Thoracic aorta (tissue), 2 donors: ENCODE measurements around the gene FCRL6. TPM values are rescaled to one million over a fixed set of nuclear protein-coding genes. Genes with fewer than 3 reads are reported as not detected.

Source experiments
- ATAC-seq: fragments of 150-250 bp; one replicate; pipeline ENCODE4 v1.8.0; 2017; ENCODE audit warnings: low read depth; ENCODE audit not compliant: insufficient number of reproducible peaks, low FRiP score
- DNase-seq: peaks from one replicate; pipeline ENCODE4 v3.0.0-alpha.2; 2020; ENCODE audit warnings: low spot score
- H3K27ac ChIP-seq, 2 donors: fragments of 200-600 bp; sonication (generic); 1 replicate in 1 of 2; 2 replicates in 1 of 2; pipeline ENCODE4 v1.5.1; 2016; ENCODE audit warnings: mild to moderate bottlenecking in 2 of 2, moderate library complexity in 2 of 2
- H3K27me3 ChIP-seq: fragments of 200-600 bp; sonication (generic); replicated peaks from 2 replicates; pipeline ENCODE4 v1.6.0; 2016; ENCODE audit warnings: mild to moderate bottlenecking; ENCODE audit not compliant: insufficient read depth
- H3K36me3 ChIP-seq: fragments of 200-600 bp; sonication (generic); one replicate; pipeline ENCODE4 v1.5.1; 2016
- H3K4me1 ChIP-seq, 2 donors: fragments of 200-600 bp; sonication (generic); 1 replicate in 1 of 2; 2 replicates in 1 of 2; pipeline versions ENCODE4 v1.5.1 to v1.6.0; 2016; ENCODE audit warnings: low read depth in 2 of 2, mild to moderate bottlenecking in 1 of 2; ENCODE audit not compliant: control insufficient read depth in 1 of 2
- H3K4me3 ChIP-seq: fragments of 200-600 bp; sonication (generic); 2 replicates; pipeline ENCODE4 v1.5.1; 2016; ENCODE audit warnings: mild to moderate bottlenecking
- H3K9me3 ChIP-seq: fragments of 200-600 bp; sonication (generic); 2 replicates; pipeline ENCODE4 v1.5.1; 2016
- total RNA-seq, 2 donors: library from RNA; depleted of rRNA; stranded (reverse); fragments of >200 nt; gene quantifications; one replicate each; pipeline versions ENCODE4 v1.1.0 to v1.2.3, GENCODE V29; 2016
- TF ChIP-seq, protein P1 (sequence below): fragments of 200-600 bp; sonication (generic); IDR thresholded peaks from one replicate; pipeline ENCODE4 v1.5.1; 2019; ENCODE audit warnings: antibody characterized with exemption

FCRL6 gene
- total RNA-seq, 2 donors from 2014 or later: not detected

DNA sequence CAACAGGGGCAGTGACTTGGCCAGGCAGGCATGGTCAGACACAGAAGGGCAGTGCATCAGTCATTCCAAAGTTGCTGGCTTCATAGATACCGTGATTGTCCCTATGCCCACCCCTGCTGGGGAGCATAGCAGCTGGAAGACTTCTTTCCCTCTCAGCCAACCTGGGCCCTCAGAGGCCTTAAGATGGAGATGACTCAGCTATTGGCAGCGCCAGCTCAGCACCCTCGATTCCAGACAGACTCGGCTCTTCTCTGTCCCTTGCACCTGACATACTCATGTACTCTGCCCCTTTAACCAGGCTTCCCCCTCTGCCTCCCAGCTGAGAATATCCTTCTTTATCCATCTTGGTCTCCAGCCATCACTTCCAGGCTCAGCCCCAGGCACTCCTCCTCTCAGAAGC, 41.3 kb downstream of the FCRL6 start:
- no peak overlapping the region for H3K4me3 ChIP-seq
- DNase-seq (no peak), ATAC-seq (no peak)
- TF ChIP-seq, protein P1, sequence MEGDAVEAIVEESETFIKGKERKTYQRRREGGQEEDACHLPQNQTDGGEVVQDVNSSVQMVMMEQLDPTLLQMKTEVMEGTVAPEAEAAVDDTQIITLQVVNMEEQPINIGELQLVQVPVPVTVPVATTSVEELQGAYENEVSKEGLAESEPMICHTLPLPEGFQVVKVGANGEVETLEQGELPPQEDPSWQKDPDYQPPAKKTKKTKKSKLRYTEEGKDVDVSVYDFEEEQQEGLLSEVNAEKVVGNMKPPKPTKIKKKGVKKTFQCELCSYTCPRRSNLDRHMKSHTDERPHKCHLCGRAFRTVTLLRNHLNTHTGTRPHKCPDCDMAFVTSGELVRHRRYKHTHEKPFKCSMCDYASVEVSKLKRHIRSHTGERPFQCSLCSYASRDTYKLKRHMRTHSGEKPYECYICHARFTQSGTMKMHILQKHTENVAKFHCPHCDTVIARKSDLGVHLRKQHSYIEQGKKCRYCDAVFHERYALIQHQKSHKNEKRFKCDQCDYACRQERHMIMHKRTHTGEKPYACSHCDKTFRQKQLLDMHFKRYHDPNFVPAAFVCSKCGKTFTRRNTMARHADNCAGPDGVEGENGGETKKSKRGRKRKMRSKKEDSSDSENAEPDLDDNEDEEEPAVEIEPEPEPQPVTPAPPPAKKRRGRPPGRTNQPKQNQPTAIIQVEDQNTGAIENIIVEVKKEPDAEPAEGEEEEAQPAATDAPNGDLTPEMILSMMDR: no peak
- no peak overlapping the region for H3K27ac ChIP-seq
- H3K27me3 ChIP-seq: no peaks in the 10 kb centered on the region
- no peaks in the 10 kb centered on the region for H3K9me3 ChIP-seq
- H3K4me1 ChIP-seq: no peaks in the 10 kb centered on the region
- peaks cover 5% of the 10 kb centered on the region for H3K36me3 ChIP-seq

- Histone ChIP-seq H3K9me3 (no peaks in the 10 kb centered on the region), H3K36me3 (no peaks in the 10 kb centered on the region), H3K4me3 (no peak overlapping the region), H3K27ac (no peak overlapping the region), H3K27me3 (no peaks in the 10 kb centered on the region), H3K4me1 (no peaks in the 10 kb centered on the region)
- no peak for DNase-seq
- TF ChIP-seq, protein P1: no peak
- no peak for ATAC-seq
Observed at GRCh38 chr1:159845751-159846629, 43.8 kb downstream of the FCRL6 start.

- H3K4me1 ChIP-seq: no peaks in the 10 kb centered on the region
- DNase-seq (no peak), ATAC-seq (no peak)
- no peaks in the 10 kb centered on the region for H3K36me3 ChIP-seq
- no peaks in the 10 kb centered on the region for H3K9me3 ChIP-seq
- H3K27ac ChIP-seq: no peak overlapping the region
- H3K27me3 ChIP-seq: no peaks in the 10 kb centered on the region
- TF ChIP-seq, protein P1: no peak
- no peak overlapping the region for H3K4me3 ChIP-seq
Observed at GRCh38 chr1:159847231-159847630, 45.1 kb downstream of the FCRL6 start.

- no peaks in the 10 kb centered on the region for H3K9me3 ChIP-seq
- no peaks in the 10 kb centered on the region for H3K36me3 ChIP-seq
- ATAC-seq (no peak), DNase-seq (no peak)
- no peak overlapping the region for H3K27ac ChIP-seq
- no peak overlapping the region for H3K4me3 ChIP-seq
- TF ChIP-seq, protein P1: no peak
- no peaks in the 10 kb centered on the region for H3K27me3 ChIP-seq
- H3K4me1 ChIP-seq: peaks cover 0 to 3% of the 10 kb centered on the region in 2 donors
Observed at GRCh38 chr1:159848326-159848725, 46.2 kb downstream of the FCRL6 start.

DNA sequence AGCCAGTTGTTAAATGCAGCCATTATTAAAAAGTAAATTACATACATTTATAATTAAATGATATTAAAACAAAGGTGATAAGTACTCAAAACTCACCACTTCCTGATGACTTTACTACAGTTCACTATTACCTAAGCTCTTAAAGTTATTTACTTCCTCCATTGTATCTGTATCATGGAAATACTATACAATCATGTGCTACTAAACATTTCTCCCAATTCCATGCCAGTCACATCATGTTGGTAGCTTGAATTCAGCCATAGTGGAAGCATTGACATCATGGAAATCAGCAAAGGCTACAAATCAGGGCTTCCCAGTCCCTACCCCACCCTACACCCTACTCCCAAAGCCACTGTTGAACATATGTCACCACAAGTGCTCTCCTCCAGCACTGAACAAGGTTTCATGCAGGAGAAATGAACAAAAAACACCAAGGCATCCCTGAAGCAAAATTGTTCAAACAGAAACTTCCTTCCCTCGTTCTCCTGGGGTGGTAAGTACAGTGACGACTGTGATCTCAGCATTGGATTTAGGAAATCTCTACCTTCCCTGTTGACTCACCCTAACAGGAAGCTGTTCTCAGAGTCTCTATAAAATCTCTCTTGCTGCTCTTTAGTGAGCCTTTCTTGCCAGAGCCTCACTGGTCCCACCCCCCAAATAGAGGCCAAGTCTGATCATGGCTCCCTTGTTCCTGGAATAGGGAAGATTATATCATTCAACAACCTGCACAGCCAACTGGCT, 47.6 kb downstream of the FCRL6 start:
- Histone ChIP-seq H3K27me3 (no peaks in the 10 kb centered on the region), H3K4me1 (peaks cover 0 to 10% of the 10 kb centered on the region in 2 donors), H3K27ac (no peak overlapping the region), H3K9me3 (no peaks in the 10 kb centered on the region), H3K4me3 (no peak overlapping the region), H3K36me3 (no peaks in the 10 kb centered on the region)
- DNase-seq (no peak), ATAC-seq (no peak)
- TF ChIP-seq, protein P1: no peak
